Stimulated activated naive CD4-positive, alpha-beta T cell treated with Interleukin-2 at 50 U/mL for 16 hours (primary cell): ENCODE measurements around the gene AKR1A1.
"Not testable (repeated sequence)": the region's sequence is repeated elsewhere in the genome, so short reads cannot be mapped to it uniquely, and the experiment has no call there.

Source experiments
- DNase-seq: peaks from one replicate; lab custom pipeline; 2025; lab: John Stamatoyannopoulos, UW

The AKR1A1 gene

DNA sequence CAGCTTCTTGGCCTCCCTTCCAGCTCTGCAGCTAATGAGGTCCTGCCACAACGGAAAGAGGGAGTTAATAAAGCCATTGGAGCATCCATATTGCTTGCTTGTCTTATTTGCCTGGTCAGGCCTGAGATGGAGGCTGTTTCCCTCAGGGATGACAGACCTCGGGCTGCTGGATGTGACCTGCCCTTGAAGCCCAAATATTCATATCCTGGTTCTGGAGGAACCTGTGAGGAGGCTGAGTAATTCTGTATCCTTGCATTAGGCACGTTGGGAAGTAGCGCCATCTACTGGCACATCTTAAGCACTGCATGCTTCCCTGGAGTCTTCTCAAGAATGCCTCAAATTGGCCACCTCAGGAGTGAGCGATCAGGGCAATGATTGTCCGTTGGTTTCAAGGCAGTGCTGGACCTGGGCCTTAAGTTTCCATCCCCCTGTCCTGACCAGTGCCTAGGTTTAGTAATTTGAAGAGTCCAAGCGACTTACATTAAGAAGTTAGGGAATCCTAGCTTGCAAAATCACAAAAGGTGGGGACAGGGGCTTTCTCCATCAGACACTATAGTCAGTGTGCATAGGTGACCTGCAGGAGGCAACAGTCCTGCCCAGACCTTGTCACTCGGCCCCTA, 19.4 kb downstream of the AKR1A1 start:
- peak; percentile 41 for DNase-seq

DNA sequence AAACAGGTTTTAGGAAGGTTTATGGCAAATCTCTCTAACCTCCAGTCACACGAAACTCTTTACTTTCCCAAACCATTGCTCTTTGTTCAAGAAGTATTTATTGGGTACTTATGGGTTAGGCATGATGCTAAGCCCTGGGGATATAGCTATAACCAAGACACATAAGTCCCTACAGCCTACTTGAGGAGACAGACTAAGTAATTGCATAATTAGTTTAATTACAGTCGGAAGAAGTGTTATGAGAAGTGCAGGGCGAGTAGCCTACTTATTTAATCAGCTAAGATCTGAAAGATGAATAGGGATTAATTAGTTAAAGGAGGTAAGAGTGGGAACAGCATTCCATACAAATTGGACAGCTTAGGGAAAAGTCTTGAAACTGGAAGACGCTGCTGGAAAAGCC, 20.0 kb downstream of the AKR1A1 start:
- no peak for DNase-seq

DNA sequence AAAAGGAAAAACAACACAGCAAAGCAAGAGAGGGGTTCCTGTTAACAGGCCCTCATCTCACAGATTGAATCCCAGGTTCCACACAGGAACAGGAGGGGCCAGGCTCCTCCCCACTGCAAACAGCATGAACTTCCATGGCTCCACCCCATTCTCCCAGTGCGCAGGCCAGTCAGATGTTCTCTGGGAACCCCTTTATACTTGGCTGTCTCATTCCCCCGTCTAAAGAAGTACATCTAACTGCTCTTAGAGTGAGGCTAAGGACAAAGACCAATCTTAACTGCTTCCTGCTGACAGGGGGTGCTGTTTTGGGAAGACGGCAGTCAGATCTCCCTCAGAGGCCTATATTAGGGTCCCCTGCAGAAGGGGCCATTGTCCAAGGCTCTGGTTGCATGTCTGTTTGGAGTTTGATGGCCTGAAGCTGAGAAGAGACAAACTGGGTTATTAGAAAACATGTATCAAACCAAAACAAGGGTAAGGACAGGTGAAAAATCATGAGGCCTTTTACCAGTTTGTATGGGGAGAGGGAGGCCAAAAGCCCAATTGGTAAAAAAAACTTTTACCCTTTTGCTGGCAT, 22.7 kb downstream of the AKR1A1 start:
- DNase-seq = no peak

DNA sequence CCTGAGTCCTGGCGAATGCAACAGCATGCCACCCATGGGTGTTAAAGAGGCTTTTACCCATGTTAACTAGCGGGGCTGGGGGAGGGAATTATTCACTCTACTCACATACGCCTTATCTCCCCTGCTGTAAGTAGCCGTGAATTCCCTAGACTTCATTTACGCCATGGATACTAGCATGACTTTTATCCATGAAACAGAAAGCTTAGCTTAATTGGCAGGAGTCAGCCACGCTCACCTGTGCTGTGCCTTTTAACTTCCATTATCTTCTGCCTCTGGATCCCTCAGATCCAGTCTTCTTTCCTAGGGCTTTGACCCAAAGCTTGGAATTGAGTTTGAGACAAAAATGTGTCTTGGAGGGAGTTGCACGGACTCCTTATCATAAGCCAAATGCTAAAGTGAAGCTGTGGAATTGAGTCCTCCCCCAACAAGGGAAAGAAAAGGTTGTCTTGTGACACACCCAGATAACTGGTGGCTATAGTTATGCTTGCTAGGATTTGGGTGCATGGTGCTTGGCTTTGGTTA, 23.5 kb downstream of the AKR1A1 start:
- DNase-seq = no peak

DNA sequence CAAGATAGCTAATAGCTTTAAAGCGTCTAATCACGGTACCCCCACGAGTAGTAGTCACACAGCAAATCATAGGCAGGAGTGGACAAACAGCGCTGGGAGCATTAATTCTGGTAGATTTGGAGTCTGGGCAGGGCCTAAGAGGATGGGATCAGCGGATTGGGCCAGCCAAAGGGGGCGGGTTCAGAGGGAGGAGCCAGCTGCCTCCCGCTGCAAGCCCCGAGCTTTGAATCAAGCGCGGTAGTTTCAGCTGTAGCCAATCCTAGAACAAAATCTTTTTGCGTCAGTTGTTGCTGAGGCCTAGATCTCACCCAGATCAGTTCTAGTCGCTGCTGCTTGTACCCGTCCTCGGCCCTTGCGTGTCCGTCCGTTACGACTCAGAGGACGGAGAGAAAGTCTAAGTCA, 32.6 kb downstream of the AKR1A1 start:
- peak; percentile 95 for DNase-seq

DNA sequence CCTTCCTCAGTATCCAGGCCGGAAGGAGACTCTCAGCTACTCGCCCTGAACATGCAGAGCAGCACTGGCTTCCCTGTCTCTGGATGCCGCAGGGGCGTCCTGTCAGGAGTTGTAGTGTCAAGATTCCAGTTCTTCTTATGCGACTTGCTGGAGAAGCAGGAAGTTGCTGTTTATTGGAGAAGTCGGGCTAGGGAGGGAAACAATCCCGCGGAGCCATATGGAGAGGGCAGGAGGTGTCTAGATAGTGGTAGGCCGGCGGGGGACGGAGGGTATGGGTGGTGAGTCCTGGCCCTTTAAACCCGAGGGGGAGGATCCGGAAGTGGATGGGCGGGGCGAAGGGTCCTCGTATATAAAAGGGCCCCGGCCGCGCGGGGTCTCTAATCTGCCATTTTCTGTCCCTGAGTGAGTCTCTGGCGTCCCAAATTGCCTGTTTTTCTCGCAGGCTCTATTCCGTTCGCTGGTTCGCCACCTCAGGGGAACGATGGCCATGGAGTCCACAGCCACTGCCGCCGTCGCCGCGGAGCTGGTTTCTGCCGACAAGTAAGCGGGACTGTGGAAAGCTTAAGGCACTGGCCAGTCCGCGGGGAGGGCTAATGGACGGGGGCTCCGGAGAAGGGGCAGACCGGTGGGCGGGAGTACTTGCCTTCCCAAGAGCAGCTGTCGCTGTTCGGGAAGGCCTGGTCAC, 33.2 kb downstream of the AKR1A1 start, which contains the start of gene NASP:
Gene NASP, plus strand, starts transcription at position 376 of the 685 bp plus-strand sequence. Its CDS starts 106 bp downstream, at position 482.
- DNase-seq = peak; percentile 83

DNA sequence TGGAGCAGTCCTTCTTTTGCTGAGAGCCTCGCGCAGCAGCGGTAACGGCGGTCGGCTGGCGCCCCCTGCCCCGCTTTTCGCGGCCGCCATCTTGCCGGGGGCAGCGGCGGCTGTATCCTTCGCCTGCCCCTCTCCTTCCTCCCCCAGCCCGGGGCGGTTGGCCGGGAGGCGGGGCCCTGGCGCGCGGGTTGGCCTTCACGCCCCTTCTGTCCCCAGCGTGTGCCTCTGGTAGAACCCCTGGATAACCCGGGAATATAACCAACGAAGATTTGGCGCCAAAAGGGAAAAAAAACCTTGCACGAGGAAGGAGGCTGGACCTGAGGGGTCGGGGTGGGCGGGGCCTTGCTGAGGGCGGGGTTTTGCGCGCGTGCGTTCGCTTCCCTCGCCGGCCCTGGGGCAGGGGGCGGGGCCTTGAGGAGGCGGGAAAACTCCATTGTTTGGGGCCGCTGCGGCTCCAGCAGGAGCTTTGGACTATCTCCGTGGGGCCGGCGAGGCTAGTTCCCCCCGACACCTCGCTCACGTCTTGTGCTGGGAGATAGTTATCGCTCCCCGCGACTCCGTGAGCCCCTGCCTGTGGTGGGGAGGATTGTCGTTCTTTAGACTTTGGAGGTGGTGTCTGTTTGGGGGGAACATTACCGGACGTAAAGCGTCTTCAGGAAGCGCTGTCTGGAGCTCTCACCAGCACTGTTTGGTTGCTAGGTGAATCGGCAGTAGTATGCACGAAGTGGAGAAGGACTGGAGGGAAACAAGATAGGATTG, 33.9 kb downstream of the AKR1A1 start:
- peak; percentile 89 for DNase-seq

DNA sequence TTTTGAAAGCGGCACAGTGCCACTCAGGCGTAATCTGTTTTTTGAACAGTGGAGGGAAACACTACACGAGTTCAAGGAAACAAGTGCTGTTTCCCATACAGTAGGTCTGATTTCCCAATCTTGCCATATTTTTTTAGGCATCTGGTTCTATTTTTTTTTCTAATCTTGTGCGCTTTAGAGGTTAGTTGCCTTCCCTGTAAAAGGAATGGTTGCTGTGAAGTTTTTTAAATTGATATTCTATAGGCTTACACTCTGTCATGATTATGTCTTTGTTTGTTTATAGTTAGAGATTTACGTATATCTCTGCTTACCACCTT, 34.4 kb downstream of the AKR1A1 start:
- no peak for DNase-seq

DNA sequence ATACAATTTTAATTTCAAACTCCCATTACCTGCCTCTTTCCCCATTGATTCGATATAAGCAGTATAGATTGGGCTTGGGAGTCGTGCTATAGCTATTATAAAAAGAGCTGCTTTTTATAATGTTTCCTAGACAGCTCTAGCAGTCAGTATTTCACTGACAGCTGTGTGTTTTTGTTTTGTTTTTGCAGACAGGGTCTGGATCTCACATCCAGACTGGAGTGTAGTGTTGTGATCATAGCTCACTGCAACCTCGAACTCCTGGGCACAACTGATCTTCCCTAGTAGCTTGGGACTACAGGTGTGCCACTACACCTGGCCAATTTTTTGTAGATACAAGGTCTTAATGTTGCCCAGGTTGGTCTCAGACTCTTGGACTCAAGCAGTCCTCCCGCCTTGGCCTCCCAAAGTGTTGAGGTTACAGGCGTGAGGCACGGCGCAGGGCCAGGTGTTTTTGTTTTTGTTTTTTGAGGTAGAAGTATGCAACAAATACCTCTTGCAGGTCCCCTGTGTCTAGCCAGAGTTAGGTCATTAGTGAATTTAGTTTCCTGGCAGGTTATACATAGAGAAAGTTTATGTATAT, 35.0 kb downstream of the AKR1A1 start:
- no peak for DNase-seq

DNA sequence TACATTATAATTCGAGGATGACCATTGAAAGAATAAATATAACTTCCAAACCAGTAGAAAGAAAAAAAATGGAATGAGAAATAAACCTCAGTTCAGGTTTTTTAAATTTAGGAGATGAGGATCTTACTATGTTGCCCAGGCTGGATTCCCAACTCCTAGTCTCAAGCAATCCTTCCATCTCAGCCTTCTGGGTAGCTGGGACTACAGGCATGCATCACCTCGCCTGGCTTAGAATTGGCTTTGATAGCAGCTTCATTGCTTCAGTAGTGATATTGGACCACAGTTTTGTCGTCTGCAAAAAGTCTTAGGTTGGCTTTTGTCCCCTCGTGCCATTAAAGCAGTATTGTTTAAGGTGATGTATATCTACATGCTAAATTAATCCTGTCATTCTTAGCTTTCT, 36.1 kb downstream of the AKR1A1 start:
- DNase-seq = no peak

DNA sequence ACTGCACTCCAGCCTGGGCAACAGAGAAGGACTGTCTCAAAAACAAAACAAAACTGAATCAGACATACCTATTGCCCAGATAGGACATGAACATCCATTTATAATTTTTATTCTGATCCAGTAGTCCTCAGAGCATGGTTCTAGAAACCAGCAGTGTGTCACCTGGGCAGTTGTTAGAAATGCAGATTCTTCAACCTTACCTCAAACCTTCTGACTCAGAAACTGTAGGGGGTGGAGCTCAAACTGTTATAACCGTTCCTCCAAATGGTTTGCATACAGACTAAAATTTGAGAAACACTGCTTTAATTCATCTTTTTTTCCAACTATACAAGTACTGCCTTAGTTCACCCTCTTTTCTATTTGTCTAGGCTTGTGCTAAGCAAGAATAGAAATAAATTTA, 39.2 kb downstream of the AKR1A1 start:
- no peak for DNase-seq

DNA sequence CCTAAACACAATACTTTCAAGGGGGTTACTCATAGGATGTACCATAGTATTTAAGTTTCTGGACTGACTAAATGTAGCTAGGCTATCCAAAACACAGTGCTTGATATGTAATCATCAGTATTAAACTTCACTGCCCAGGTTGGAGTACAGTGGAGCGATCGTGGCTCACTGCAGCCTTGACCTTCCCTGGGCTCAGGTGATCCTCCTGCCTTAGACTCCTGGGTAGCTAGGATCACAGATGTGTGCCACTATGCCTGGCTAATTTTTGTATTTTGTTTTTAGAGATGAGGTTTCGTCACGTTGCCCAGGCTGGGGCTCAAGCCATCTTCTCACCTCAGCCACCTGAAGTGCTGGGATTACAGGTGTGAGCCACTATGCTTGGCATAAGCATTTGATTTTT, 43.8 kb downstream of the AKR1A1 start:
- no peak for DNase-seq

DNA sequence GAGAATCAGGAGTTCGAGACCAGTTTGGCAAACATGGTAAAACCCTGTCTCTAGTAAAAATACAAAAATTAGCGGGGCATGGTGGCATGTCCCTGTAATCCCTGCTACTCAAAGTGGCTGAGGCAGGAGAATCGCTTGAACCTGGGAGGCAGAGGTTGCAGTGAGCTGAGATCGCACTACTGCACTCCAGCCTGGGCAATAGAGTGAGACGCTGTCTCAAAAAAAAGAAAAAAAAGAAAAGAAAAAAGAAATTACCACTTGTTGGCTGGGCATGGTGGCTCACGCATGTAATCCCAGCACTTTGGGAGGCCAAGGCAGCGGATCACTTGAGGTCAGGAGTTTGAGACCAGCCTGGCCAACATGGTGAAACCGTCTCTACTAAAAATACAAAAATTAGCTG, 46.1 kb downstream of the AKR1A1 start:
- not testable (repeated sequence) for DNase-seq

DNA sequence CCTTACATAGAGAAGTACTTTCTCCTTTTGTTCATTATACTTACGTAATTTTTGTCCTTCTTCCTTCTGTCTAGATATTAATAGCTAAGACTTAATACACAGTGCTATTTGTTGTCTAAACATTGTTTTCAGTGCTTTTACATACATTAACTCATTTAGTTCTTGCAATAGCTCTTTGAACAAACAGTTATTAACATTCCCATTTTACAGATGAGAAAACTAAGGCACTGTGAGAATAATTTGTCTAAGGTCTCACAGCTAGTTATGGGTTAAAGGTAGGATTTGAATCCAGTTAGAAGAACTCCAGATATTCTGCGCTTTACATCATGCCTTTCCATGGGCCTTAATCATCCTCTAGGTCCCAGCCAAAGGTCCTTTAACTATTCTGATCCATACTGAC, 53.6 kb downstream of the AKR1A1 start:
- no peak for DNase-seq

DNA sequence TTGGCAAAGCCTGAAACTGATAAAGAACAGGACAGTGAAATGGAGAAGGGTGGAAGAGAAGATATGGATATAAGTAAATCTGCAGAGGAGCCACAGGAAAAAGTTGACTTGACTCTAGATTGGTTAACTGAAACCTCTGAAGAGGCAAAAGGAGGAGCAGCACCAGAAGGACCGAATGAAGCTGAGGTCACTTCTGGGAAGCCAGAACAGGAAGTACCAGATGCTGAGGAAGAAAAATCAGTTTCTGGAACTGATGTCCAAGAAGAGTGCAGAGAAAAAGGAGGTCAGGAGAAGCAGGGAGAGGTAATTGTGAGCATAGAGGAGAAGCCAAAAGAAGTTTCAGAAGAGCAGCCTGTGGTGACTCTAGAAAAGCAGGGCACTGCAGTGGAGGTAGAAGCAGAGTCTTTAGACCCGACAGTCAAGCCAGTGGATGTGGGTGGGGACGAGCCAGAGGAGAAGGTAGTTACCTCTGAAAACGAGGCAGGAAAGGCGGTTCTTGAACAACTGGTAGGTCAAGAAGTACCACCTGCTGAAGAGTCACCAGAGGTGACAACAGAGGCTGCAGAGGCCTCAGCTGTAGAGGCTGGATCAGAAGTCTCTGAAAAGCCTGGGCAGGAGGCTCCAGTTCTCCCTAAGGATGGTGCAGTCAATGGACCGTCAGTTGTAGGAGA, 56.9 kb downstream of the AKR1A1 start:
- no peak for DNase-seq

DNA sequence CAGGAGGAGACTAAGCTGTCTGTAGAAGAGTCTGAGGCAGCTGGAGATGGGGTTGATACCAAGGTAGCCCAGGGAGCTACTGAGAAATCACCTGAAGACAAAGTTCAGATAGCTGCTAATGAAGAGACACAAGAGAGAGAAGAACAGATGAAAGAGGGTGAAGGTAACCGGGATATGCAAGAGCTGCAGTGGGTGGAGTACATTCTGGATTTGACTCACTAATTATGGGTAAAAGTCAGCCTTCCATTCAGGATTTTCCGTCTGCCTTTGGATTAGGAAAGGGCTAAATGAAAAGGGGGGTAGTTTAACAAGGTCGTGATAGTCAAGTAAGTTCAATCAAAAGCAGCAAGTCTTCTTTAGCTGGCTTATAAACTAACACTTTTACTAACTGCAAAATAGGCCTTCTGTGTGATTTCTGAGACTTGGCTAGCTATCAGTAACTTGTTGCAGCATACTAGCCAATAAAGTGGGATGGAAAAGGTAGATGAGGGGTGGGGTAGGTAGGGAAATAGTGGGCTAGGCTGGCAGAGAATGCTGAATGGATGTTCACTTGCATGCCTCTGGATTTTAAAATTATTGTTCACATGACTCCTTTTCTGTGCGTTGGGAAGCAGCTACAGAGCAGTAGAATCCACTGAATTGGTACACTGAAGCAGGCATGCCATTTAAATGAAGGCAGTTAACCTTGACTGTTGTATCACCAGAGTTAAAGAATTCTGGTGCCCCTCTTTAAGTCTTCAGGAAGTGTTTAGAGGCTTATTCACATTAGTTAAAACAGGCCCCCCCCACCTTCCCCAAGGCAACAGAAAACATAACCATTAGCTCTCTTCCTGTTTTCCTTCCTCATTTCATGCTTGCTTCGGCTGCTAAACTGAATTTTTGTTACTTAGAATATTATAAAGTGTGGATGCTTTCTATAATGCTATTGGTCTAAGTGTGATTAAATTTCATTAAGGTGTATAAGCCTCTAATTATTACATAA, 57.8 kb downstream of the AKR1A1 start:
- no peak for DNase-seq

DNA sequence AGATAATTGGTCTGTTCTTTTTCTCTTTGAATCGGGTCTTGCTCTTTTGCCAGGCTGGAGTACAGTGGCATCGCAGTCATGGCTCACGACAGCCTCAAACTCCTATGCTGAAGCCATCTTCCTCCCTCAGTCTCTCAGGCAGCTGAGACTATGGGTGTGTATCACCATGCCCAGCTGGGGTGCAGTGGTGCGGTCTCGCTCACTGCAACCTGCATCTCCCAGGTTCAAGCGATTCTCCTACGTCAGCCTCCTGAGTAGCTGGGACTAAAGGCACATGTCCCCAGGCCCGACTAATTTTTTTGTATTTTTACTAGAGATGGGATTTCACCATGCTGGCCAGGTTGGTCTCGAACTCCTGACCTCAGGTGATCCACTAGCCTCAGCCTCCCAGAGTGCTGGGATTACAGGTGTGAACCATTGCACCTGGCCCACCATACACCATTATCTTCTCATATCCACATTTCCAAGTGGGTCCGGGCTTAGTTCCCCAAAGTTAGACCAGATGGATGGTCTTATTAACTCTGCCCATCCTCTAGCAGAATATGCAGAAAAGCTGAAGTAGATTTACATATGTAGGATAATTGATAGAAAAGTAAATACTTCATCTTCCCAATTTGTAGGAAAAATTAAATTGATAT, 60.1 kb downstream of the AKR1A1 start:
- no peak for DNase-seq

DNA sequence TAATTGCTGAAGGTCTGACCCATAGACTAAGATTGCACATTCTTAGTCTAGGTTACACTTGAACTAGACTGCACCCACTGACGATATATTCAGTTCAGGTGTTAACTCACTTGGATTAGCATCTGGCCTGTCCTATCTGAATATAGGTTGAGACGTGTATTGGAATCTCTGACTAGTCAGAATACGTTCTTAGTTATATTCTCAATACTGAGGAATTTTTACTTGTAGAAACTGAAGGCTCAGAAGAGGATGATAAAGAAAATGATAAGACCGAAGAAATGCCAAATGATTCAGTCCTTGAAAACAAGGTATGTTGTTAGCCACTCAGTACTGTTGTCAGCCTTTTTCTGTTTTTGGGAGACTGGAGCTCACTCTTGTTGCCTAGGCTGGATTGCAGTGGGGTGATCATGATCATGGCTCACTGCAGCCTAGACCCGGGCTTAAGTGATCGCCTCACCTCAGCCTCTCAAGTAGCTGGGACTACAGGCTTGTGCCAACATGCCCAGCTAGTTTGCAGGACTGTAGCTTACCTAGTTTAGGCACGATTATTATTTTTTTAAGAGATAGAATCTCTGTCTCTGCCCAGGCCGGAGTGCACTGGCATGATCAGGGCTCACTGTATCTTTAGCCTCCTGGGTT, 62.4 kb downstream of the AKR1A1 start:
- no peak for DNase-seq

DNA sequence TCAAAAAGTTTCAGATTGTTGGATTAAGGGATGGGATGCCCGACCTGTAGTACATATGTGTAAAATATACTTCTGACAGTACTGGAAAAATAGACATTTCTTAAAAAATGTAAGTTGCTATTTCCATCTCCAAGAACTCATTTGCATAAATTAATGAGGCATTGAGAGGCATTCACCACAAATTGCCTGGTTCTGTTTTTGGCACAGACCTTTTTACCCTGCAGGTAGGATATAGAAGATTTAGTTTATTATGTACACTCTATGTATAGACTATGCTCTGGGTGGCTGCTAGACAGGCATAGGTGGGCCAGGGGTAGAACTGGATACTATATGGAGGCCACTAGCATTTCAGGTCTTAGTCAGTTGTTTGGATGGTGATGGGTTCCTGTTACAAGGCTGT, 65.3 kb downstream of the AKR1A1 start:
- DNase-seq = no peak

DNA sequence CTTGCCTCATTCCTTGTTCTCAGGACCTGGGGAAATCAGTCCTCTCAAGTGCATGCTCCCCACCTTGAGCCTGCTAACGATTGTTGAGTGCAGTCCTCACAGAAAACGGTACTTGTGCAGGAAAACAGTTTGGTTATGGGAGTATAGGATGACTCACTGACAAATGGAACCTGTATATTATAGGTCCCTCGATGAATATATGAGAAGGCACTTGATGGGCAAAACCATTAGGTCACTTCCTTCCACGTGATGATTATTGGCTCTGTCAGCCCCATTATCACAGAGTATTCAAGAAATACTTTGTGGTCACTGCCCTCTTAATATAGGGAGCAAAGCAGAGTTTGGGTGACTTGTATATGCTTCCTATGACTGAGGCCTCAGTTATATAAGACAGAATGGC, 67.0 kb downstream of the AKR1A1 start:
- no peak for DNase-seq
